Activated CD8-positive, alpha-beta T cell treated with anti-CD3 and anti-CD28 coated beads for 36 hours (primary cell): ENCODE results near the gene CHST8. TPM values are rescaled to one million over a fixed set of nuclear protein-coding genes. Genes with fewer than 3 reads are reported as not detected.

Experiments used
- ATAC-seq: fragments of 200-7000 bp; cut with Tn5 transposase; one replicate; pipeline ENCODE4 v1.10.0; 2021; ENCODE audit warnings: mild to moderate bottlenecking, moderate library complexity
- CTCF ChIA-PET: fragments of 350-600 bp; sonication (Branson Sonifier 250); formaldehyde crosslinking; loops from one replicate; lab custom pipeline; 2021; ENCODE audit warnings: antibody characterized with exemption; lab: Charles Lee
- POLR2A ChIA-PET: fragments of 350-600 bp; sonication (Branson Sonifier 250); formaldehyde crosslinking; loops from one replicate; lab custom pipeline; 2021; ENCODE audit warnings: antibody characterized with exemption; lab: Charles Lee
- DNase-seq: peaks from one replicate; pipeline ENCODE4 v3.0.0-alpha.2; 2020
- H3K27ac Mint-ChIP-seq: one replicate; pipeline ENCODE4 v1.8.0; 2021; ENCODE audit warnings: mild to moderate bottlenecking, mixed read lengths
- H3K27me3 Mint-ChIP-seq: one replicate; pipeline ENCODE4 v1.8.0; 2021; ENCODE audit warnings: mixed read lengths
- H3K36me3 Mint-ChIP-seq: one replicate; pipeline ENCODE4 v1.8.0; 2021; ENCODE audit warnings: low read depth, mixed read lengths
- H3K4me1 Mint-ChIP-seq: one replicate; pipeline ENCODE4 v1.8.0; 2021; ENCODE audit warnings: low read depth, mixed read lengths
- H3K4me3 Mint-ChIP-seq: one replicate; pipeline ENCODE4 v1.8.0; 2021; ENCODE audit warnings: mild to moderate bottlenecking, moderate library complexity, mixed read lengths
- H3K9me3 Mint-ChIP-seq: one replicate; pipeline ENCODE4 v1.8.0; 2021; ENCODE audit warnings: mixed read lengths
- intact Hi-C: fragments of 100-400 bp; cut with micrococcal nuclease; formaldehyde crosslinking; loops from one replicate; pipeline ENCODE4 v1.10.0; 2022
- total RNA-seq, 2 experiments: library from RNA; stranded (reverse); gene quantifications; one replicate each; pipeline ENCODE4 v1.2.3, GENCODE V29; 2021
- TF ChIP-seq, protein P1 (sequence below): fragments of 200-600 bp; IDR thresholded peaks from one replicate; pipeline ENCODE4 v1.8.0; 2022; ENCODE audit warnings: antibody characterized with exemption, mild to moderate bottlenecking

Gene CHST8
- total RNA-seq, 2 experiments from 2014 or later = not detected

DNA sequence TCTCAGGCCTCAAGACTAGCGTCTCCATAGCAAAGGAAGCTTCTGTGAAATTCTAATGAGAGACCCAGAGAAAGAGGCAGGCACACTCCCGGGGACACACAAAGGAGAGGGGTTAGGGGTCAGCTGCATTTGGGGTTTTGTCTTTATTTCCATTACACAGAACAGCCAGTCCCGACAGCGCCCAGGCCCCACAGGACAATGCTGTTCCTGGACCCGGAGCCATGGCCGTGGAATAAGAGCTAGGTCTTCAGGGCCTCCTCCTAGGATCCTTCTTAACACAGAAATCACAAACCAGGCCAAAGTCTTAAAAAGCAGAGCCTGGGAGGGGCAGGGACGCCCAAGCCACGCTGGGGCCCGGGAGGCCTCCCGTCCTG, 197.7 kb downstream of the CHST8 start:
- ATAC-seq (no peak), DNase-seq (no peak)
- intact Hi-C loops = no loop called here
- peaks cover 21% of the 10 kb centered on the region for H3K27me3 Mint-ChIP-seq
- no peaks in the 10 kb centered on the region for H3K36me3 Mint-ChIP-seq
- H3K9me3 Mint-ChIP-seq = no peaks in the 10 kb centered on the region
- H3K27ac Mint-ChIP-seq = no peak overlapping the region
- ChIA-PET CTCF (interaction anchor here (1.1 to 4.2 kb wide), 4 partner anchors 17 to 41 kb away, joined by 3 to 23 read pairs (median 4); partner anchors contain the start of gene KCTD15), POLR2A (interaction anchor here (0.8 kb wide), 1 partner anchor 22 kb away, joined by 3 read pairs; no protein-coding TSS in a partner anchor)
- peaks cover 11% of the 10 kb centered on the region for H3K4me1 Mint-ChIP-seq
- TF ChIP-seq, protein P1, sequence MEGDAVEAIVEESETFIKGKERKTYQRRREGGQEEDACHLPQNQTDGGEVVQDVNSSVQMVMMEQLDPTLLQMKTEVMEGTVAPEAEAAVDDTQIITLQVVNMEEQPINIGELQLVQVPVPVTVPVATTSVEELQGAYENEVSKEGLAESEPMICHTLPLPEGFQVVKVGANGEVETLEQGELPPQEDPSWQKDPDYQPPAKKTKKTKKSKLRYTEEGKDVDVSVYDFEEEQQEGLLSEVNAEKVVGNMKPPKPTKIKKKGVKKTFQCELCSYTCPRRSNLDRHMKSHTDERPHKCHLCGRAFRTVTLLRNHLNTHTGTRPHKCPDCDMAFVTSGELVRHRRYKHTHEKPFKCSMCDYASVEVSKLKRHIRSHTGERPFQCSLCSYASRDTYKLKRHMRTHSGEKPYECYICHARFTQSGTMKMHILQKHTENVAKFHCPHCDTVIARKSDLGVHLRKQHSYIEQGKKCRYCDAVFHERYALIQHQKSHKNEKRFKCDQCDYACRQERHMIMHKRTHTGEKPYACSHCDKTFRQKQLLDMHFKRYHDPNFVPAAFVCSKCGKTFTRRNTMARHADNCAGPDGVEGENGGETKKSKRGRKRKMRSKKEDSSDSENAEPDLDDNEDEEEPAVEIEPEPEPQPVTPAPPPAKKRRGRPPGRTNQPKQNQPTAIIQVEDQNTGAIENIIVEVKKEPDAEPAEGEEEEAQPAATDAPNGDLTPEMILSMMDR = no peak
- H3K4me3 Mint-ChIP-seq = peak overlapping the region; percentile 12

DNA sequence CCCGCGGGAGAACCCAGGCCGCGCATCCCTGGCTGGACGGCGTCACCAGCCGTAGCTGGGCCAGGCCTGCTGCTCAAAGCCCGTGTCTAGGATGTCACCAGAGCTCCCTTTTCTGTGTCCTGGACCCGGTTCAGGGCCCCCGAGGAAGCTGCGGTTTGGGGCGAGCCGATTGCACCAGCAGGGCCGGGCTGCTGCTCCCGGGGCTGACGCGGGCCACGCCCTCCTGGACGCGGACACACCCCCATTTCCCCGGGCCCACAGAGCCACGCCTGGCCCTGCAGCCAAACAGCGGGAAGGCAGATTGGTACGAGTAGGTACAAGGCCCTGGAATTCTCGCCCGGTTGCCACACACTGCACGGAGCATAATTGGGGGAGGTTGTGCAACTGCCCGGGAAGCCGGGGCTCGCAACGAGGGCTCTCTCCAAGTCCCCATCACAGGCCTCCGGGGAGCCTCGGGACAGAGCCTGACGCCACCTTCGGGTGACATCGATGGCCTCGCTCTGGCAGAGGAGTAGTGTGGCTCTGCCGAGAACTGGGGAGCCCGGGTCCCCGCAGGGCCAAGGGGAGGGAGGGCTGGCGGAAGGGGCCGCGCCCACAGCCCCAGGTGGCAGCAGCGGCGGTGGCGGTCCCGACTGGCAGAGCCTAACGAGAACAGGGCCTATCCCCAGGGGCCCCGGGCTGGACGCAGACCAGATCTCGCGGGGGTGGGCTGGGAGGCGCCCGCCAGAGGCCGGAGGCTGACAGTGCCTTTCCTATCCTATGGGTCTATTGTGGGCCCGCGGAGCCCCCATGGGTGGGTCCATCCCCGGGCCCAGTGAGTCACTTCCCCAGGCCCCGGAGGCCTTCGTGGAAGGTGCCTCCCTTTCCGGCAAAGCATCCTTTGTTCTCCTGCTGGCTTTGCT, 198.4 kb downstream of the CHST8 start:
- Mint-ChIP-seq H3K27ac (no peak overlapping the region), H3K9me3 (no peaks in the 10 kb centered on the region), H3K4me1 (peaks cover 11% of the 10 kb centered on the region), H3K4me3 (peak overlapping the region; percentile 61), H3K27me3 (peaks cover 21% of the 10 kb centered on the region), H3K36me3 (no peaks in the 10 kb centered on the region)
- intact Hi-C loops = no loop called here
- ATAC-seq = peak; percentile 83
- DNase-seq = peak; percentile 76
- TF ChIP-seq, protein P1 = no peak
- CTCF ChIA-PET = interaction anchor here (1.1 to 4.2 kb wide), 4 partner anchors 17 to 42 kb away, joined by 3 to 23 read pairs (median 4); partner anchors contain the start of gene KCTD15
- POLR2A ChIA-PET = interaction anchor here (0.8 kb wide), 1 partner anchor 22 kb away, joined by 3 read pairs; no protein-coding TSS in a partner anchor

DNA sequence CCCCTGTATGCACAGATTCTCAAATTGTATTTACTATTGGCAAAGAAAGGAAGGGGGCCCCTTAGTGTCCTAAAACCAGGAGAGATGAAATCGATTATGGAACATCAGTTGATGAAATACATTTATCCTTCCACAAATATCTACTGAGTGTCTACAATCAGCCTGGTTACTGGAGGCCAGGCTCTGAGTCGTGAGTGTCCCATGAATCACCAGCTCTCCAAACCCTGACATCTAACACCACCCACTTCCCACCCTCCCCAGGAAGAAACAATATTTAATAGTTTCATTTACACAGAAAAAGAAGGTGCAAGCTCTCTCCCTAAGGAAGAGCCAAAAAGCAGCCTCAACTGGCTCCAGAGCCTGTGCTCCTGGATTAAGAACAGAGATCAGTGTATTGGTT, 200.1 kb downstream of the CHST8 start:
- peaks cover 11% of the 10 kb centered on the region for H3K4me1 Mint-ChIP-seq
- ChIA-PET CTCF (interaction anchor here (1.2 to 2.4 kb wide), 2 partner anchors 27 to 44 kb away, joined by 3 to 9 read pairs; no protein-coding TSS in a partner anchor), POLR2A (no interaction called here)
- TF ChIP-seq, protein P1 = no peak
- DNase-seq (no peak), ATAC-seq (no peak)
- no peak overlapping the region for H3K4me3 Mint-ChIP-seq
- no peak overlapping the region for H3K27ac Mint-ChIP-seq
- no peaks in the 10 kb centered on the region for H3K36me3 Mint-ChIP-seq
- H3K9me3 Mint-ChIP-seq = no peaks in the 10 kb centered on the region
- peaks cover 24% of the 10 kb centered on the region for H3K27me3 Mint-ChIP-seq
- intact Hi-C loops = no loop called here

Other genes with a start within 250 kb of the CHST8 start
- 10 to 100 TPM; 28.3 to 30.1 TPM for gene CEBPG, start 248.2 kb upstream of the CHST8 start, total RNA-seq
- 10 to 100 TPM; 32.6 to 34.6 TPM for gene PEPD, start 100.2 kb upstream of the CHST8 start, total RNA-seq
- gene KCTD15, start 174.9 kb downstream of the CHST8 start, total RNA-seq = 1 to 10 TPM; 8.3 to 8.8 TPM